Cardiac septum (tissue), 1 donor: ENCODE data around the gene CTU1. TPM values are rescaled to one million over a fixed set of nuclear protein-coding genes. Genes with fewer than 3 reads are reported as not detected.

Source experiments
- DNase-seq: peaks from one replicate; pipeline ENCODE4 v3.0.0-alpha.2; 2020; ENCODE audit warnings: low spot score
- intact Hi-C: fragments of 100-400 bp; cut with DNase I; formaldehyde crosslinking; loops from one replicate; pipeline ENCODE4 v1.14.0; 2022
- total RNA-seq: library from RNA; stranded (reverse); fragmentation: NEBNext Ultra II Directional; extraction: Animal tissue kit (Norgen Biotek cat#: 25700); gene quantifications from one replicate; pipeline ENCODE4 v1.2.1, GENCODE V29; 2021
- donor health status: DM: no; HTN: no; CAD: no.

The CTU1 gene
- total RNA-seq, 1 donor from 2014 or later: 4.2 TPM

- intact Hi-C loops: no loop called here
- no peak for DNase-seq
Observed at GRCh38 chr19:51065221-51065960, 42.8 kb downstream of the CTU1 start.

DNA sequence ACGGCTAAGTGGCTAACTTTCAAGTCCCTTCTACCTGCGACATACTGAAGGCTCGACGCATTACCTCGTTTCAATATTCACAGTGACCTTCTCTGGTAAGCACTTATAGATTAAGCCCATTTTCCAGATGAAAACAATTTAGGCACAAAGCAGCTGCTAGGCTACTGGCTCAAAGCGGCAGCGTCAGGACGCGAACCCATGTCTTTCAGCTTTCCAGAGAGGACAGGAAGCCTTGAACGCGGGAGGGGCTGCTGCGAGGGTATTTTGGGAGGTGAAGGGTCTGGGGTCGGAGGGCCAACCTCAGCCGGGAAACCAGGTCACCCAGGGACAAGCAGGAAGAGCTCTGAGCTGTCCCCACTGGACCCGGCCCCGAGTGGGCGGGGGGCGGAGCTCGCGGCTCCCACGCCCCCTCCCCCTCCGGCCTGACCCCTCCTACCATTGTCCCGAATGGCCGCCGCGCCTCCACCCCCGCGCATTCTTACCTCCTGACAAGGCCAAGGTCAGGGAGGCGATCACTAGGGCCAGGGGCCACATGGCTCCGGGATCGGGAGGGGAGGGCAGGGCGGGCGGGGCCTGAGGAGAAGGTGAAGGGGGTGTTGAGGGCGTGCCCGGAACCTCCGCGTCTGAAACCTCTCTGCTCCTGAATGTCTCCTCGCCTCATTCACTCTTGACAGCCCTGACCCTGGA, 43.5 kb downstream of the CTU1 start, which contains the start of gene KLK13:
KLK13 (minus strand) TSS at position 559 of the 687 bp plus-strand sequence; CDS start at position 534, 25 bp downstream.
- no peak for DNase-seq
- intact Hi-C loops: no loop called here

- DNase-seq: no peak
- intact Hi-C loops: no loop called here
Observed at GRCh38 chr19:51063664-51064063, 44.5 kb downstream of the CTU1 start.

- intact Hi-C loops: no loop called here
- DNase-seq: no peak
Observed at GRCh38 chr19:51060973-51061372, 47.2 kb downstream of the CTU1 start.

- intact Hi-C loops: no loop called here
- no peak for DNase-seq
Observed at GRCh38 chr19:51060336-51060735, 47.9 kb downstream of the CTU1 start.

DNA sequence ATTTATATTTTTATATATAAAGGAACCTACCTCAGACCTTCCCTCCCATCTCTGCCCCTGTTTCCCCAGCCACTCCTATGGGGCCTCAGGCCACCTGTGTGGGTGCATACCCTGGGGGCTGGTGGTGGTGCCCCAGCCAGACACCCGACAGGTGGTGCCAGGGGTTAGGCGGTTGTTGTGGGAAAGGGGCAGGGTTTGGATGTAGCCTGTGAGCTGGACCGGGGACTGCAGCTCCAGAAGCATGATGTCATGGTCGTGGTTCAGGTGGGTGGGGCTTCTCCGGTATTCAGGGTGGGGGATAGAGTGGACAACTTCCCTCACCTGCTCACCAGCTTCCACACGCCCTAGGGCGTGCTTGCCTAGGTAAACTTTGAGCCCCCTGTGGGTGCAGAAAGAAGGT, 48.5 kb downstream of the CTU1 start:
- intact Hi-C loops: no loop called here
- DNase-seq: no peak

GRCh38 chr19:51055866-51056265, 52.3 kb downstream of the CTU1 start:
- no peak for DNase-seq
- intact Hi-C loops: no loop called here

Other genes starting within 250 kb of the CTU1 start
- gene KLK2, start 235.0 kb downstream of the CTU1 start, total RNA-seq: not detected
- gene KLK4, start 197.0 kb downstream of the CTU1 start, total RNA-seq: not detected
- not detected for gene KLK5, start 155.4 kb downstream of the CTU1 start, total RNA-seq
- not detected for gene KLK6, start 138.8 kb downstream of the CTU1 start, total RNA-seq
- not detected for gene KLK7, start 124.5 kb downstream of the CTU1 start, total RNA-seq
- gene KLK8, start 106.8 kb downstream of the CTU1 start, total RNA-seq: not detected
- gene KLK10, start 88.7 kb downstream of the CTU1 start, total RNA-seq: not detected
- not detected for gene KLK11, start 81.8 kb downstream of the CTU1 start, total RNA-seq
- not detected for gene KLK12, start 73.4 kb downstream of the CTU1 start, total RNA-seq
- gene KLK13, start 43.3 kb downstream of the CTU1 start, total RNA-seq: not detected
- gene KLK14, start 25.5 kb downstream of the CTU1 start, total RNA-seq: 0.32 TPM
- gene SIGLEC9, start 16.5 kb upstream of the CTU1 start, total RNA-seq: 1.4 TPM
- 0.70 TPM for gene SIGLEC7, start 33.9 kb upstream of the CTU1 start, total RNA-seq
- gene CD33, start 116.7 kb upstream of the CTU1 start, total RNA-seq: 1.4 TPM
- not detected for gene SIGLECL1, start 142.7 kb upstream of the CTU1 start, total RNA-seq
- gene IGLON5, start 203.2 kb upstream of the CTU1 start, total RNA-seq: not detected
- 0.86 TPM for gene VSIG10L, start 233.7 kb upstream of the CTU1 start, total RNA-seq